Nephron (organoid): ENCODE data around the gene P3H1.
A peak's percentile ranks its signal among the peaks of the same experiment; 100 is the strongest.

ENCODE experiments used
- H3K27ac Mint-ChIP-seq, 3 experiments: 2 replicates each; pipeline ENCODE4 v1.8.0; 2020; ENCODE audit warnings: mixed read lengths in 3 of 3, mild to moderate bottlenecking in 2 of 3, moderate library complexity in 1 of 3
- H3K27me3 Mint-ChIP-seq: 2 replicates; pipeline ENCODE4 v1.8.0; 2021; ENCODE audit warnings: low read depth, mild to moderate bottlenecking, moderate library complexity, mixed read lengths
- H3K36me3 Mint-ChIP-seq: 2 replicates; pipeline ENCODE4 v1.8.0; 2020; ENCODE audit warnings: low read depth, mixed read lengths
- H3K4me1 Mint-ChIP-seq: 2 replicates; pipeline ENCODE4 v1.8.0; 2020; ENCODE audit warnings: mixed read lengths
- H3K4me3 Mint-ChIP-seq, 3 experiments: 2 replicates each; pipeline ENCODE4 v1.8.0; 2020; ENCODE audit warnings: mild to moderate bottlenecking in 3 of 3, mixed read lengths in 3 of 3, moderate library complexity in 2 of 3
- H3K9me3 Mint-ChIP-seq: 2 replicates; pipeline ENCODE4 v1.8.0; 2020; ENCODE audit warnings: mixed read lengths
- TF ChIP-seq, protein P1 (sequence below), 3 experiments: fragments of 200-600 bp; sonication (generic); IDR thresholded peaks; one replicate each; pipeline ENCODE4 v1.5.0; 2021; ENCODE audit warnings: antibody characterized with exemption in 3 of 3; ENCODE audit not compliant: unreplicated experiment in 3 of 3

P3H1 gene

DNA sequence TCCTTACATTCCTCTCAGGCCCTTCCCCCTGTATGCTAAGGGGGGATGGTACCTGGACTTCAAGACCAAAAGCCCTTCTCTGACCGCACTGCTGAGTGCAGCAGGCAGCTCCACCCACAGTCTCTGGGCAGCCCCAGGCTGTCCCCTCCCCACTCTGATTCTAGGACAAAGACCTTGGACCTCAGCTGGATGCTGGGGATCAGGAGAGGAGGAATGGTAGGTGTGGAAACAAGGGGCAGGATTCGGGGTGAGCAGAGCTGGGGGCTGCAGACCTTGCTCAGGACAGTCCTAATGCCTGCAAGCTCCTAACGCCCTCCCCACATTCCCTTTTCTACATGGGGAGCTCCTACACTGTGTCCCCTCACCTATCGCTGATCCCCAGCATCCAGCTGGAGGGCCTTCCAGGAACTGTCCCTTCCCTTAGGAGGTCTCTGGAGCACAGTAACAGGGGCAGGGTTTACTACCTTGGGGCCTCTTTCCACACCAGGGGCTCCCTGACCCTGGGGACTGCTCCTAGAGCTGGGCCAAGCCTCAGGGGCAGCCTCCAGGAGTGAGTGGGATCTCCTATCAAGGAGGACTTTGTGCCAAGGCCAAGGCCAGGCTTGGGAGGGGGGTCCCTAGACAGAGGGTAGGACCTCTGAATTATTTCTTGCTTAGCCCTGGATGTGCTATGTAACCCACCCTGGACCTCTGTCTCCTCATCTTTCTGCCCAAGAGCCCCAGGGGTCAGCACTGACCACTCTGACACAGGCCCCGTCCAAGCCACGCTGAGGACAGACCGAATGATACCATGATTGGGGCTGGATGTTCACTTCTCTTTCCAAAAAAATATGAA lies 32.4 kb downstream of the P3H1 start:
- H3K27me3 Mint-ChIP-seq = peaks cover 3% of the 10 kb centered on the region
- no peak overlapping the region for H3K4me3 Mint-ChIP-seq
- no peaks in the 10 kb centered on the region for H3K36me3 Mint-ChIP-seq
- H3K4me1 Mint-ChIP-seq = peaks cover 4% of the 10 kb centered on the region
- H3K9me3 Mint-ChIP-seq = no peaks in the 10 kb centered on the region
- H3K27ac Mint-ChIP-seq = peak overlapping the region in 2 of 3 experiments; percentile 60 to 69
- TF ChIP-seq, protein P1, sequence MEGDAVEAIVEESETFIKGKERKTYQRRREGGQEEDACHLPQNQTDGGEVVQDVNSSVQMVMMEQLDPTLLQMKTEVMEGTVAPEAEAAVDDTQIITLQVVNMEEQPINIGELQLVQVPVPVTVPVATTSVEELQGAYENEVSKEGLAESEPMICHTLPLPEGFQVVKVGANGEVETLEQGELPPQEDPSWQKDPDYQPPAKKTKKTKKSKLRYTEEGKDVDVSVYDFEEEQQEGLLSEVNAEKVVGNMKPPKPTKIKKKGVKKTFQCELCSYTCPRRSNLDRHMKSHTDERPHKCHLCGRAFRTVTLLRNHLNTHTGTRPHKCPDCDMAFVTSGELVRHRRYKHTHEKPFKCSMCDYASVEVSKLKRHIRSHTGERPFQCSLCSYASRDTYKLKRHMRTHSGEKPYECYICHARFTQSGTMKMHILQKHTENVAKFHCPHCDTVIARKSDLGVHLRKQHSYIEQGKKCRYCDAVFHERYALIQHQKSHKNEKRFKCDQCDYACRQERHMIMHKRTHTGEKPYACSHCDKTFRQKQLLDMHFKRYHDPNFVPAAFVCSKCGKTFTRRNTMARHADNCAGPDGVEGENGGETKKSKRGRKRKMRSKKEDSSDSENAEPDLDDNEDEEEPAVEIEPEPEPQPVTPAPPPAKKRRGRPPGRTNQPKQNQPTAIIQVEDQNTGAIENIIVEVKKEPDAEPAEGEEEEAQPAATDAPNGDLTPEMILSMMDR (IDR thresholded peaks at IDR 0.05; ENCODE audit: unreplicated experiment in 3 of 3) = no peak

- Mint-ChIP-seq H3K4me1 (no peaks in the 10 kb centered on the region), H3K27me3 (peaks cover 3% of the 10 kb centered on the region), H3K4me3 (no peak overlapping the region), H3K36me3 (no peaks in the 10 kb centered on the region), H3K27ac (peak overlapping the region in 1 of 3 experiments; percentile 69), H3K9me3 (no peaks in the 10 kb centered on the region)
- TF ChIP-seq, protein P1 (IDR thresholded peaks at IDR 0.05; ENCODE audit: unreplicated experiment in 3 of 3) = no peak
These were observed 33.2 kb downstream of the P3H1 start for GRCh38 chr1:42733415-42734200.

GRCh38 chr1:42732126-42732680 lies 34.6 kb downstream of the P3H1 start:
- TF ChIP-seq, protein P1 (IDR thresholded peaks at IDR 0.05; ENCODE audit: unreplicated experiment in 3 of 3) = no peak
- Mint-ChIP-seq H3K27ac (peak overlapping the region in 2 of 3 experiments; percentile 4 to 51), H3K4me3 (no peak overlapping the region), H3K4me1 (no peaks in the 10 kb centered on the region), H3K9me3 (no peaks in the 10 kb centered on the region), H3K36me3 (no peaks in the 10 kb centered on the region), H3K27me3 (peaks cover 3% of the 10 kb centered on the region)

DNA sequence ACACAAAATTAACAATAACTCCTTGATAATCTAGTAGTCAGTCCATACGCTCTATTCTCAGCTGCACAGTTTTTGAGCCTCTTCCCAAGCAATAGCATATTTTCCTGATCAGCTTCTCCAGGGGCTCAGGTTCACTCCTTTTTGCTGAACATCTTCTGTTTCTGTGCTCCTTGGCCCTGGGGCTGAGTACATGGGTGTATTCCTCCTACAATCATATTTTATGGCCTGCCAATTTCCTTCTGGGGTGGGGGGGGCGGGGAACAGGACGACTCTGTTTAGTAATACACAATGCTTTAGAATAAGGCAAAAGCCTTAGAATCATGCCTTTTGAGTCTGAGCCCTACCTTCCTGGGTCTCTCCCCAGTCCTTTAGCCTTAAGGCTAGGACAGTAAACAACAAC lies 35.2 kb downstream of the P3H1 start:
- TF ChIP-seq, protein P1 (IDR thresholded peaks at IDR 0.05; ENCODE audit: unreplicated experiment in 3 of 3) = no peak
- H3K9me3 Mint-ChIP-seq = no peaks in the 10 kb centered on the region
- no peak overlapping the region for H3K4me3 Mint-ChIP-seq
- H3K4me1 Mint-ChIP-seq = no peaks in the 10 kb centered on the region
- no peaks in the 10 kb centered on the region for H3K36me3 Mint-ChIP-seq
- H3K27me3 Mint-ChIP-seq = peaks cover 3% of the 10 kb centered on the region
- H3K27ac Mint-ChIP-seq = peak overlapping the region in 1 of 3 experiments; percentile 4

- Mint-ChIP-seq H3K27me3 (peaks cover 3% of the 10 kb centered on the region), H3K9me3 (no peaks in the 10 kb centered on the region), H3K36me3 (no peaks in the 10 kb centered on the region), H3K27ac (no peak overlapping the region), H3K4me1 (no peaks in the 10 kb centered on the region), H3K4me3 (no peak overlapping the region)
- TF ChIP-seq, protein P1 (IDR thresholded peaks at IDR 0.05; ENCODE audit: unreplicated experiment in 3 of 3) = no peak
These were observed 35.8 kb downstream of the P3H1 start for GRCh38 chr1:42730988-42731387.
